Lower leg skin (tissue), 4 donors: Measurements from ENCODE around the gene FMOD. TPM values are rescaled to one million over a fixed set of nuclear protein-coding genes. Genes with fewer than 3 reads are reported as not detected.

ENCODE experiments used
- DNase-seq, 2 donors: peaks; one replicate each; pipeline ENCODE4 v3.0.0-alpha.2; 2019; ENCODE audit warnings: low spot score in 2 of 2
- H3K4me3 ChIP-seq: fragments of 200-600 bp; sonication (generic); 2 replicates; pipeline ENCODE4 v1.5.1; 2017; ENCODE audit warnings: mild to moderate bottlenecking, low read depth; ENCODE audit not compliant: poor library complexity, severe bottlenecking
- CTCF ChIP-seq, 3 donors: fragments of 450-650 bp; IDR thresholded peaks; one replicate each; pipeline ENCODE4 v1.5.1; 2016; ENCODE audit warnings: antibody characterized with exemption in 3 of 3, mild to moderate bottlenecking in 3 of 3, moderate library complexity in 2 of 3
- POLR2A ChIP-seq, 2 donors: fragments of 450-650 bp; IDR thresholded peaks; one replicate each; pipeline ENCODE4 v1.6.1; 2016 to 2017; ENCODE audit warnings: antibody characterized with exemption in 2 of 2, mild to moderate bottlenecking in 1 of 2, moderate library complexity in 1 of 2
- whole genome bisulfite sequencing, 2 donors: methylation state at CpG; one replicate each; pipeline ENCODE4 v1.1.5; 2018; 5-methylcytosine and 5-hydroxymethylcytosine counted together
- intact Hi-C: fragments of 100-400 bp; cut with DNase I; formaldehyde crosslinking; loops from one replicate; pipeline ENCODE4 v1.15.0; 2023; ENCODE audit warnings: low total_unique reads
- total RNA-seq, 4 donors: library from RNA; depleted of rRNA; stranded (reverse); fragments of >200 nt; gene quantifications; one replicate each; pipeline ENCODE4 v1.1.0, GENCODE V29; 2016

FMOD gene
- total RNA-seq, 4 donors from 2014 or later, result 5.6 to 37.7 (median 19.3) TPM

DNA sequence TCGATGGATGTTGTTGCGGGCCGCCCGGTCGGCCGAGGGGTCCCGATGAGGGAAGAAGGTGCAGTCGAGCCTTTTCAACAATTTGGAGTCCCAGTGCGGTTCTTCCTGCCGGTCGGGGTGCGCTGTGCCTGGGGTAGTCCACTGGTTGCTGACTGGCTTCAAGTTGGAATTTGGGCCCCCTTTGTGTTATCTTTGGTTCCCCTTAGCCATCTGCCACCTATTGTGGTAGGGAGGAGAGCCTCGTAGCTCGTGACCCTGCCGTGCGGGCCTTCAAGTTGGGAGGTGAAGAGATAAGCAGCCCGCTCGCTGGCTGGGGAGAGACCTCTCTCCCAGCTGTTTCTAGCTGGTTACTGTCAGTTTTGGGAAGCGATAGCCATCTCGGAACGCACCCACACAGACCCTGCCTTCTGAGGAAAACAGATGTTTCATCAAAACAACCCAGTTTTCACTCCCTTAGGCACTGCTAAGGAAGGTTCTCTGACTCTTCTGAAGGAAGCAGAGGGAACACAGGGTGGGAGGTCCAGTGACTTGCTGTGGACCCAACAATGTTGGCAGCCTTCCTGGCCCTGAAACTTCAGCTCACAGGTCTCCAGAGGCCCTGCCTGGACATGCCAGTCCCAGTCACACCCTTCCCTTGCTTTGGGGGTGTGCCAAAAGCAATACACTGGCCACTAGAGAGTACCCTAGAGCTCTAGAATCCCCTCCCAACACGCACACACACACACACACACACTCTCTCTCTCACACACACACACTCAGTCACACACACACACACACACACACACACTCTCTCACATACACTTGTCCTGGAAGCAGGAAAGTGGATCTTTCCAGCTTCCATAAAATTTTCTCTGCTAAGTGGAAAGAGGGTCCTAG, 44.6 kb downstream of the FMOD start:
- H3K4me3 ChIP-seq, result peak overlapping the region; percentile 93

GRCh38 chr1:203305809-203306088, 45.2 kb downstream of the FMOD start:
- intact Hi-C loops, result no loop called here
- TF ChIP-seq CTCF (IDR thresholded peaks at IDR 0.05), result no peak
- no peak for TF ChIP-seq POLR2A (IDR thresholded peaks at IDR 0.05)
- H3K4me3 ChIP-seq, result peak overlapping the region; percentile 93
- 0% methylated on average over 1 to 10 of the region's 21 CpGs for WGBS, 2 donors
- DNase-seq, result peak in 1 of 2 donors; percentile 33

More for the DNA sequence above, 44.6 kb downstream of the FMOD start:
- TF ChIP-seq POLR2A (IDR thresholded peaks at IDR 0.05) (no peak), CTCF (IDR thresholded peaks at IDR 0.05) (no peak)
- 0% methylated on average over 16 to 18 of the region's 22 CpGs for WGBS, 2 donors
- intact Hi-C loops, result no loop called here
- peak; percentile 86 to 93 for DNase-seq

- peak; percentile 36 to 99 for TF ChIP-seq POLR2A (IDR thresholded peaks at IDR 0.05)
- TF ChIP-seq CTCF (IDR thresholded peaks at IDR 0.05), result no peak
- DNase-seq, result peak; percentile 84 to 98
- 4 to 8% methylated on average over 24 to 58 of the region's 79 CpGs for WGBS, 2 donors
- H3K4me3 ChIP-seq, result peak within 1 kb of the TSS; percentile 93
- intact Hi-C loops, result no loop called here
These were observed 45.8 kb downstream of the FMOD start, which contains the start of gene BTG2 for GRCh38 chr1:203304919-203305808. TSS of gene BTG2 (plus strand) at chr1:203305519. CDS start at chr1:203305607, 88 bp downstream.

DNA sequence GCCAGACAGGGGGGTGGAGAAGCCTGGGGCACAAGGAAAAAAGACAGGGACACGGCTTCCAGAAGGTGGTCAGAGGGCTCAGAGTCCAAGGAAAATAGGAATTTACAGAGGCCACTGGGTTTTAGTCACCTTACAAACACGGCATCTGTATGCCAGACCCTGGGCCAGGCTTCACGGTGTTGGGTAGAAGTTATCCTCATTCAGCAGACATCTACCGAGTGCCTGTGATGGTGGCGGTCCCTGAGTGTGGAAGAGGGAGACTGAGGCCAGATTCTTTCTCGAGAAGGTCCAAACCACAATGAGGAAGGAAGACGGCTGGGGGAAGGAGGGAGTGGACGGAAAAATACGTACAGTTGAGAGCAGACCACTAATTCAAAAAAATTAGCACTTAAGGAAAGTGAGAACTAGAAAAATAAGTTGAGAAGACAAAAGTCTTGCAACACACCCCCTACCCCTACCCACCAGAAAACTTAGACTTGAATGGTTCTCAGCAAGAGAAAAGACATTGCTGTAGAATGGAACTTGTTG, 46.5 kb downstream of the FMOD start:
- no peak for DNase-seq
- H3K4me3 ChIP-seq, result peak overlapping the region; percentile 10
- 68 to 71% methylated on average over 9 of the region's 9 CpGs for WGBS, 2 donors
- intact Hi-C loops, result no loop called here
- no peak for TF ChIP-seq CTCF (IDR thresholded peaks at IDR 0.05)
- no peak for TF ChIP-seq POLR2A (IDR thresholded peaks at IDR 0.05)

GRCh38 chr1:203302894-203303293, 48.0 kb downstream of the FMOD start:
- DNase-seq, result no peak
- no peak overlapping the region for H3K4me3 ChIP-seq
- 71 to 81% methylated on average over 3 of the region's 3 CpGs for WGBS, 2 donors
- intact Hi-C loops, result no loop called here
- no peak for TF ChIP-seq CTCF (IDR thresholded peaks at IDR 0.05)
- no peak for TF ChIP-seq POLR2A (IDR thresholded peaks at IDR 0.05)
